SW 1271 (cell line): ENCODE results near the gene ERVV-1.
"Not testable (repeated sequence)": the region's sequence is repeated elsewhere in the genome, so short reads cannot be mapped to it uniquely, and the experiment has no call there.

Source experiments
- DNase-seq, 2 experiments: peaks; one replicate each; lab custom pipeline; 2025; lab: John Stamatoyannopoulos, UW

The ERVV-1 gene

DNA sequence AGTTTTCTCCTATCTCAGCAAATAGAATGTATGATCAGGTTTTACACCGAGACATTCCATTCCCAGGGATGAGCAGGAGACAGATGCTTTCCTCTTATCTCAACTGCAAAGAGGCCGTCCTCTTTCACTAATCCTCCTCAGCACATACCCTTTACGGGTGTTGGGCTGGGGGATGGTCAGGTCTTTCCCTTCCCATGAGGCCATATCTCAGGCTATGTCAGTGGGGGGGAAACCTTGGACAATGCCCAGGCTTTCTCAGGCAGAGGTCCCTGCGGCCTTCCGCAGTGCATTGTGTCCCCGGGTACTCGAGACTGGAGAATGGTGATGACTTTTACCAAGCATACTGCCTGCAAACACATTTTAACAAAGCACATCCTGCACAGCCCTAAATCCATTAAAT, 14.6 kb downstream of the ERVV-1 start:
- DNase-seq: not testable (repeated sequence)

DNA sequence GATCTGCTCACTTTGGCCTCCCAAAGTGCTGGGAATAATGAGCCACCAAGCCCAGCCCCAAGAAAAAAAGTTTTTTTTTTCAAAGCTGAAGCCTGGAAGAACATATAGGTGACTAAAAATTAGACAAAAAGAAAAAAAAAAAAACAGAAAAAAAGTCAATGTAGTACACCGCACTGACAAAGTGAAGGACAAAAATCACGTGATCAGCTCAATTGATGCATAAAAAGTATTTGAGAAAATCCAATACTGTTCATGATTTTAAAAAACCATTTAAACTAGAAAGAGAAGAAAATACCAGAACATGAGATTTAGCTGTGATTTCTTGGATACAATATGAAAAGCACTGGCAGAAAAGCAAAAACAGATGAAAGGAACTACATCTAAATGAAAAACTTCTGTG, 20.3 kb downstream of the ERVV-1 start:
- no peak for DNase-seq

DNA sequence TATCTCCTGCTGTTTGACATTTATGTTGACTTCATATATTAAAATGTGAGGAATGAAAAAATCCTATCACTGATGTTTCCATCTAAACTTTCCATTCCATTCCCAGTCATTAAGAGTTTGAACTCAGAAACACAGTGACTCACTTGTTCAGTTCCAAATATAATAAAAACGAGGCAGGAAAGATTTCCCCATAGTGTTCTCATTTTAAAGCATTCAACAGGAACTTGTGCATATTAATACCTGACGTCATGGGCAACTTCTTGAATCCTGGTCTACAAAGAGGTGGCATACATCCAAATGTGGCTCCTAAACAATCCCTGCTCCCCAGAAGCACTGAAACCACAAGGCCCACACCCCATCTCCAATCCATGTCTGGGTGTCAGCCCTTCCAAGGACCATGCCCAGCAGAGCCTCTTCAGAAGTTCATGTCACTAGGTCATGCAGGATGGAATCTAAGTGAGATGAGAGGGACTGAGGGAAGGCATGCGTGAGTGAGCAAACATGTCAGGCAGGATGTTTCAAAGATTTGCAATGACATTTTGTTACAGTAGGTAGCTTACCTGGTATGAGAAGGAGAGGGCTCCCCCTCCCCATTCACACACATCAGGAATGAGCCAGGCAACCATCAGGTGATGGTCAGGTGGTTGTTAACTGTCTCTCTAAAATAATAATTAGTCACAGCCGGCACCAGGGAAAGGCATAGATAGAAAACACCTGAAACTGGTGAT, 21.4 kb downstream of the ERVV-1 start:
- no peak for DNase-seq

DNA sequence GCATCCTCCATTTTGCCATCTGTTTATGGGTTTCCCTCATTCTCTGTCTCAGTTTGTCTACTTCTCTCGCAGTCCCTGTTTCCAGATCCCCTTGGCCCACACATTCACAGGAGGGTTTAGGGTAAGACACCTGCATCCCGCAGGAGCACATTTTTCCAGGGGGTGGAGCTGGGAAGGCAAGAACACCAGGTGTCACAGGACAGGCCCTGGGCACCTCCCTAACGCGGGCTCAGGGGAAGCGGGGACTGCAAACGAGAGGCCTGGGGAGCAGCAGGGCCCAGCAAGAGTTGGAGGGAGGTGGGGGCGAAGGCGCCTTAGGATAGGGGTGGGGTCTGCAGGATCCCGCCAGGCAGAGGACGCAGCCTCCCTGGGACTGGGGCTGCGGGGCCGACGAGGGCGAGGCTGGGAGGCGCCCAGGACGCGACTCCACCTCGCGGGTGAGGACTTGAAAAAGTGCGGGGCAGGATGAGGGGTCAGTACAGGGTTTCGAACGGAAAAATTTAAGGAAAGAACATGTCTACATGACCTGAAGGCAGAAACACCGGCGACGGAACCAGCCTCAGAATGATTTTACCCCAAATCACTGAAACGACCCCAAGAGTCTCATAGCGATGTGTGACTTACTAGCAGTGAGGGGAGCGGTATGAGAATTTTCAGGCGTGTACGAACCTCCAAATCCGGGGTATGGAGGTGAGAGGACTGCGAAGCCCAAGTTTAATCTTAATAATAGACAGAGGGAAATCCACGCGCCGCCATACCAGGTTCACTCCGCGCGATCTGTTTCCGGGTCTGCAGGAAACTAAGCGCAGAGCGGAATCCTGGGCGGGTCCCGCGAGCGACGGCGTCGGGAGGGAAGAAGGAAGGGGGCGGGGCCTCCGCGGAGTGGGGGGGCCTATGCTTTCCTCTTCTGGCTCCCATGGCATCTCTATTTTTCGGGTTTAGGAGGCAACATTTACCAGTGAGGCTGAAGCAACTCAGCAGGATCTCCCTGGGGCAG, 23.7 kb downstream of the ERVV-1 start:
- DNase-seq: no peak

DNA sequence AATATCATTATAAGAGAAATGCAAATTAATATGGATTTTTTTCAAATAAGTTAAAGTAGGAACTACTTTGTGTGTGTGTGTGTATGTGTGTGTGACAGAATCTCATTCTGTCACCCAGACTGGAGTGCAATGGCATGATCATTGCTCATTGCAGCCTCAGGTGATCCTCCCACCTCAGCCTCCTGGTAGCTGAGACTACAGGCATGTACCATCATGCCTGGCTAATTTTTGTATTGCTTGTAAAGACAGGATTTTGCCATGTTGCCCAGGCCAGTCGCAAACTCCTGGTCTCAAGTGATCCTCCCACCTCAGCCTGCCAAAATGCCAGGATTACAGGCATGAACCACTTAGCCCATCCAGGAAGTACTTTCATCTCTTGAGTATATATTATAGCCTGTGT, 27.6 kb downstream of the ERVV-1 start:
- no peak for DNase-seq

DNA sequence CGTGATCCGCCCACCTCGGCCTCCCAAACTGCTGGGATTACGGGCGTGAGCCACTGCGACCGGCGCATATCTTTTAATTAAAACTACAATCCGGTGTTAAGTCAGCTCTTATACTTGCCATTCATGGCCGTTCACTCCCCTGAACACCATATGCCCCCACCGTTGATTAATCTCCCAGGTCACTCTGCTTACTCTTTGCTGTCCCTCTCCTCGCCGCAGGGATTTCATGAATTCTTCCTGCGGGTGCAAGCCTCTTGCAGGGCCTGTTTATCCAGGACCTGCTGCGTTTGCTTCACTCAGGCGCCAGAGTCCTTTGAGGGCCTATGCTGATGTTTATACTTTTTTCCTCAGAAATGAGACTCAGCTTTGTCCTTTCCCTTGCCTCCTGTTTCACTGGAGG, 31.8 kb downstream of the ERVV-1 start:
- DNase-seq: no peak

DNA sequence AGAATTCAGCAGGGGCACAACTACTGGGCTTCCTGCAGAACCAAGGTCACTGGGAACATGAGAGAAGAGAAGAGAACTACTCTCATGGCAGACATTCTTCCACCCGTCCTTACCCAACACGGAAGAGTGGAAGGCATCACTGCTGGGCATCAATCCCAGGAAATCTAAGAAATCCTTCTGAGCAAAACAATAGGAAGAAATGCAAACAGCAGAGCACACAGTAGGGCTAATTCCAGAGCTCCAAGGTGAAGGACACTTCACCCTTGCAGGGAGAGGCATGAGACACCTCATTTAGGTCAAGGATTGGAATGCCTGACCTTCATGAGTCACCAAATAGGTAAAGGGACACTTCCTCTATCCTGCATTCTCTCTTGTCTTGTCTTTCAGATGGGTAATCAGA, 33.7 kb downstream of the ERVV-1 start:
- no peak for DNase-seq

DNA sequence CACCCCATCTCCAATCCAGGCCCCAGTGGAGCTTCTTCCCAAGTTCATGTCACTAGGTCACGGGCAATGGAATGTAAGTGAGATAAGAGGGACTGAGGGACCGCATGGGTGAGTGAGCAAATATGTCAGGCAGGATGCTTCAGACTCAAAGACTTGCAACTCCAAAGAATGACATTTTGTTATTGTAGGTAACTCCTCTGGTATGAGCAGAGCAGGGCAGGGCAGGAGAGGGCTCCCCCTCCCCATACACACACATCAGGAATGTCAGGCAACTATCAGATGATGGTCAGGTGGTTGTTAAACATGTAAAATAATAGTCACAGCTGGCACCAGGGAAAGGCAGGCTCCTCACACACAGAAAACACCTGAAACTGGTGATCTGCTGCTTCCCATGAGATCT, 41.4 kb downstream of the ERVV-1 start:
- DNase-seq: peak in 1 of 2 experiments; percentile 21

DNA sequence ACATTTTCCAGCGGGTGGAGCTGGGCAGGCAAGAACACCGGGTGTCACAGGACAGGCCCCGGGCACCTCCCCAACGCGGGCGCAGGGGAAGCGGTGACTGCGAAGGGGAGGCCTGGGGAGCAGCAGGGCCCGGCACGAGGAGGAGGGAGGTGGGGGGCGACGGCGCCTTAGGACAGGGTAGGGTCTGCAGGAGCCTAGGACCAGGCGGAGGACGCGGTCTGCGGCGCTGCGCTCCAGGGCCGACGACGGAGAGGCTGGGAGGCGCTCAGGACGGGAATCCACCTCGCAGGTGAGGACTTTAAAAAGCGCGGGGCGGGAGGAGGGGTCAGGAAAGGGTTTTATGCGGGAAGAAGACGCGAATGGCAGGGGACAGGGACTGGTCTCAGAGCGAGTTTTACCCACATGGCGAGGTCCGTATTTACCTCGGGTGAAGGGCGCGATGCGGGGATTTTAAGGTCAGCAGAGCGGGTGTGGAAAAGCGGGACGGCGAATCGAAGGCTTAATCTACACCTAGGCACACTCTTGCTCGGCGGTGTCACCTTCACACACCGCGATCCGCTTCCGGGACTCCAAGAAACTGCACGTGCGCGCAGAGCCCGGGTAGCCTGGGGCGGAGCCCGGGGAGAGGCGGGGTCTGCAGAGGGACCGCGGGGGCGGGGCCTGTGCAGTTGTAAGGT, 44.3 kb downstream of the ERVV-1 start:
- no peak for DNase-seq
